SU-DHL-6 (cell line): ENCODE results near the gene CACNB1.

Experiments
- EZH2phosphoT487 ChIP-seq: fragments of 200-600 bp; sonication (generic), shearing (Covaris generic); conservative IDR thresholded peaks from 2 replicates; pipeline ENCODE4 v1.6.1; 2018; ENCODE audit warnings: mild to moderate bottlenecking, antibody characterized with exemption, low read length, moderate library complexity, mixed read lengths
- TF ChIP-seq, protein P1 (sequence below): fragments of 200-600 bp; sonication (generic); IDR thresholded peaks from one replicate; pipeline ENCODE4 v1.5.1; 2017; ENCODE audit warnings: antibody characterized with exemption, mild to moderate bottlenecking, low read length, moderate library complexity; ENCODE audit not compliant: insufficient read depth, poor library complexity, severe bottlenecking

DNA sequence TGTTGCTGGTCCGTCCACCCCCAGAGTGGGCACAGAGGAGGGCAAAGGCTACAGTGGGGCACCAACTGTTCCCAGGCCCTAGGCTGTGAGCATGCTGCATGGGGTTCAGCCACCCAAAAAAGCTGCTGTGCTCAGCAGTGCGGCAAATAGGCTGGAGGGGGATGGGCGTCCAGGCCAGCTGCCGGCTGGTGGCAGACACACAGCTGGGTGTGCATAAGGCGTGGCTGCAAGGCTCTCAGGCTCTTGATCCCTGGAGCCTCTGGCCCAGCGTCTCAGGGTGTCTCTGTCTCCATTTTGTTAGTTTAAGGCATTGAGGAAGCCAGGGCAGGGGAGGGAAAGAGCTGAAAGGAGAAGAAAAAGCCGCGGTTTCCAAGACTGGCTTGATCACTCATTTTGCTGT, 11.4 kb upstream of the CACNB1 start:
- no peak for TF ChIP-seq EZH2phosphoT487
- TF ChIP-seq, protein P1, sequence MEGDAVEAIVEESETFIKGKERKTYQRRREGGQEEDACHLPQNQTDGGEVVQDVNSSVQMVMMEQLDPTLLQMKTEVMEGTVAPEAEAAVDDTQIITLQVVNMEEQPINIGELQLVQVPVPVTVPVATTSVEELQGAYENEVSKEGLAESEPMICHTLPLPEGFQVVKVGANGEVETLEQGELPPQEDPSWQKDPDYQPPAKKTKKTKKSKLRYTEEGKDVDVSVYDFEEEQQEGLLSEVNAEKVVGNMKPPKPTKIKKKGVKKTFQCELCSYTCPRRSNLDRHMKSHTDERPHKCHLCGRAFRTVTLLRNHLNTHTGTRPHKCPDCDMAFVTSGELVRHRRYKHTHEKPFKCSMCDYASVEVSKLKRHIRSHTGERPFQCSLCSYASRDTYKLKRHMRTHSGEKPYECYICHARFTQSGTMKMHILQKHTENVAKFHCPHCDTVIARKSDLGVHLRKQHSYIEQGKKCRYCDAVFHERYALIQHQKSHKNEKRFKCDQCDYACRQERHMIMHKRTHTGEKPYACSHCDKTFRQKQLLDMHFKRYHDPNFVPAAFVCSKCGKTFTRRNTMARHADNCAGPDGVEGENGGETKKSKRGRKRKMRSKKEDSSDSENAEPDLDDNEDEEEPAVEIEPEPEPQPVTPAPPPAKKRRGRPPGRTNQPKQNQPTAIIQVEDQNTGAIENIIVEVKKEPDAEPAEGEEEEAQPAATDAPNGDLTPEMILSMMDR = no peak
